GM10847 (cell line): ENCODE results near the gene TMEM271.

Source experiments
- POLR2A ChIP-seq: IDR thresholded peaks from 2 replicates; pipeline ENCODE4 v1.6.1; 2011; ENCODE audit not compliant: insufficient read length; ENCODE audit errors: extremely low read depth

TMEM271 gene

GRCh38 chr4:576245-576821 lies at the start of gene TMEM271:
Gene TMEM271 (minus strand): TSS chr4:576295. CDS start chr4:576062, 233 bp downstream.
- TF ChIP-seq POLR2A: no peak

DNA sequence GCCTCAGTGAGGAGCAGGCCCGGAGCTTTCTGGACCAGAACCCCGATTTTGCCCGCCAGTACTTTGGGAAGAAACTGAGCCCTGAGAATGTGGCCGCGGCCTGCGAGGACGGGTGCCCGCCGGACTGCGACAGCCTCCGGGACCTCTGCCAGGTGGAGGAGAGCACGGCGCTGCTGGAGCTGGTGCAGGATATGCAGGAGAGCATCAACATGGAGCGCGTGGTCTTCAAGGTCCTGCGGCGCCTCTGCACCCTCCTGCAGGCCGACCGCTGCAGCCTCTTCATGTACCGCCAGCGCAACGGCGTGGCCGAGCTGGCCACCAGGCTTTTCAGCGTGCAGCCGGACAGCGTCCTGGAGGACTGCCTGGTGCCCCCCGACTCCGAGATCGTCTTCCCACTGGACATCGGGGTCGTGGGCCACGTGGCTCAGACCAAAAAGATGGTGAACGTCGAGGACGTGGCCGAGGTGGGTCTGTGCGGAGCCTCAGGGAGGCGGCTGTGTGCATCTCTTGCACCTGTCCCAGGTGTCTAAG lies 49.6 kb upstream of the TMEM271 start:
- TF ChIP-seq POLR2A: no peak

- TF ChIP-seq POLR2A: no peak
Measured at GRCh38 chr4:624705-625590, 48.9 kb upstream of the TMEM271 start, which contains the start of gene PDE6B. Gene PDE6B (plus strand): TSS chr4:625573. CDS start chr4:625627, 54 bp downstream.

- TF ChIP-seq POLR2A: no peak
Measured at GRCh38 chr4:623914-624566, 47.9 kb upstream of the TMEM271 start.

DNA sequence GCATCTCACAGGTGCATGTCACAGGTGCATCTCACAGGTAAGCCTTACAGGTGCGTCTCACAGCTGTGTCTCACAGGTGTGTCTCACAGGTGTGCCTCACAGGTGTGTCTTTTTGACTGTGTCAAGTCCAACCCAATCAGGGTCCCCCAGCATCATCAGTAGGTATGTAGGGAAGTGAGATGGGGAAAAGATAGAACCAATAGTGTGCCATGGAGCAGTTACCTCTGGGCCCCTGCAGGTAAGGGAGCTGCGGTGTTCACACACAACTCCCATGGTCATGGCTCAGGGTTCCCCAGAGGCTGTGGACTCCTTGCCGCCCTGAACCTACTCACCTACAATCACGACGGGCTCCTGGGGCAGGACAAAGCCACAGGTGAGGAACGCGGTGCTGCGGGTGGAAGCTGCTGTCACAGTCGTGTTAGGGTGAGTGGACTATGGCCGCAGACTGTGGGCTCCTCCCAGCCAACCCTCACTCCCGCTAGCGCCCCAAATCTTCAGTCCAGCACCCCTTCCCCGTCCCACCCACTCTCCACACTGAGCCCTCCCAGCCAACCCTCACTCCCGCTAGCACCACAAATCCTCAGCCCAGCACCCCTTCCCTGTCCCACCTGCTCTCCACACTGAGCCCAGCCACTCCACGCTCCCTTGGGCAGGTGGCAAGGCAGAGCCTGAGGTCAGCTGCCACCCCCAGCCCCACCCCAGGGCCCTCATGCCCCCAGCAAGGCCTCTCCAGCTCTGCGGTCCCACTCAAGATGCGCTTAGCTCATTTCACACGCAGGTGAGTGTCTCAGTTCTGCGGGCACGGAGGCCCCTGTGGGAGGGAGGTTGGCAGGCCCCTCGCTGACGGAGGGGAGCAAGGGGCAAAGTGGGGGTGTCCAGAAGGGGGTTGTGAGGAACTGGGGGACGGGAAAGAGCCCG lies 47.2 kb upstream of the TMEM271 start:
- TF ChIP-seq POLR2A: no peak

DNA sequence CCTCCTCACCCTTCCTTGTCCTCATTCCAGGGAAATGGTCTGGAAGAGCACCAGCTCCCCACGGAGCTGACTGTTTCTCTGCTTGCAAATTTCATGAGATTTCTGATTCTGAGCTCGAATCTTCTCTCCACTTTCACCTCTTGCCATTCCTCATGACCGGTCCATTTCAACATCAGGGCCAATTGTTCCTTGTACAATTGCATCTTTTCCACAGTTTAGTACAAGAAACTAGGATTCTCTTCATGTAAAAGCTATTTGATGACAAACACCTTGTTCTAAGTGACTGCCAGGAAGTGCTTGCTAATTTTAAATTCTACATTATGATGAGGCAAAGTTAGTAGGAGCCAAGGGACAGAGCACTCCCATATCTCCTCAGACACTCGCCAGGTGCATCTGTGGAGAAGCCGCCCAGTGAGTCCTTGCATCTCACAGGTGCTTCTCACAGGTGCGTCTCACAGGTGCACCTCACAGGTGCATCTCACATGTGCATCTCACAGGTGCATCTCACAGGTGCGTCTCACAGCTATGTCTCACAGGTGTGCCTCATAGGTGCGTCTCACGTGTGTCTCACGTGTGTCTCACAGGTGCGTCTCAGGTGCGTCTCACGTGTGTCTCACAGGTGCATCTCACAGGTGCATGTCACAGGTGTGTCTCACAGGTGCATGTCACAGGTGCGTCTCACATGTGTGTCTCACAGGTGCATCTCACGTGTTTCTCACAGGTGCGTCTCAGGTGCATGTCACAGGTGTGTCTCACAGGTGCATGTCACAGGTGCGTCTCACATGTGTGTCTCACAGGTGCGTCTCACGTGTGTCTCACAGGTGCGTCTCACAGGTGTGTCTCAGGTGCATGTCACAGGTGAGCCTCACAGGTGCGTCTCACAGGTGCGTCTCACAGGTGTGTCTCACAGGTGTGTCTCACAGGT lies 46.2 kb upstream of the TMEM271 start:
- no peak for TF ChIP-seq POLR2A

GRCh38 chr4:621296-622070 lies 45.4 kb upstream of the TMEM271 start:
- TF ChIP-seq POLR2A: no peak

DNA sequence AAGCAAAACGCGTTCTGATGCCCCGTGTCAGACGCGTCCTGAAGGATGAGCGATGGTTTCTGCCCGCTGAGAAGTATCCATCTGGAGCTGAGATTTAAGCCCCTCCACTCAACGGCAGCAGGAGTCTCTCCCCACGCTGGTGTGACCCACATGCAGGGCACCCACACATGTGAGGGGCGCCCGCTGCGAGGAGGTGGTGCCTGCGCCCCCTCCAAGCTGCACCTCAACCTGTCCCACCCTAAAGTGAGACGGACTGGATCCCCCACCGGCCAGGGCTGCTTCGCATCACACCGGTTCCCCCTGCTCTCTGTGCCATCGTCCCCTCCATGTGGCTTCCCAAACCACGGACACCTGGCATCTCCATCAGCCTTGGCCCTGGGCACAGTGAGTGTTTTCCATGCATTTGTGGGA lies 44.8 kb upstream of the TMEM271 start:
- no peak for TF ChIP-seq POLR2A

- TF ChIP-seq POLR2A: no peak
Measured at GRCh38 chr4:620201-620600, 44.1 kb upstream of the TMEM271 start.

- no peak for TF ChIP-seq POLR2A
Measured at GRCh38 chr4:617644-618641, 41.8 kb upstream of the TMEM271 start.

GRCh38 chr4:616911-617643 lies 41.0 kb upstream of the TMEM271 start:
- no peak for TF ChIP-seq POLR2A

DNA sequence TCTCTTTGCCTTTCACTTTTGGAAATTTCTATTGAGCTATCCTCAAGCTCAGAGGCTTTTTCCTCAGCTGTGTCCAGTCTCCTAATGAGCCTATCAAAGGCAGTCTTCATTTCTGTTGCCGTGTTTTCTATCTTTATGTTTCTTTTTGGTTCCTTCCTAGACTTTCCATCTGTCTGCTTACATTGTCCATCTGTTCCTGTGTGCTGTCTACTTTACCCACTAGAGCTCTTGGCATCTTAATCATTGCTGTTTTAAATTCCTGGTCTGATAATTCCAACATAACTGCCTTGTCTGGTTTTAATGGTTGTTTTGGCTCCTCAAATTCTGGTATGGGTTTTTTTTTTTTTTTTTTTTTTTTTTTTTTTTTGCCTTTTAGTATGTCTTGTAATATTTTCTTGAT lies 40.0 kb upstream of the TMEM271 start:
- no peak for TF ChIP-seq POLR2A
